Activated T-cell treated with anti-CD3 and anti-CD28 coated beads, Interleukin-2, amount 50 U/mL, for 48 hours (primary cell): ENCODE measurements around the gene ADAD2.
"Not testable (repeated sequence)": the region's sequence is repeated elsewhere in the genome, so short reads cannot be mapped to it uniquely, and the experiment has no call there.

Source experiments
- DNase-seq, 2 experiments: peaks; one replicate each; pipeline ENCODE4 v3.0.0-alpha.2; 2020

ADAD2 gene

GRCh38 chr16:84196727-84197394 lies 5.9 kb downstream of the ADAD2 start:
- no peak for DNase-seq

- no peak for DNase-seq
These were observed 6.6 kb downstream of the ADAD2 start for GRCh38 chr16:84197466-84198128.

DNA sequence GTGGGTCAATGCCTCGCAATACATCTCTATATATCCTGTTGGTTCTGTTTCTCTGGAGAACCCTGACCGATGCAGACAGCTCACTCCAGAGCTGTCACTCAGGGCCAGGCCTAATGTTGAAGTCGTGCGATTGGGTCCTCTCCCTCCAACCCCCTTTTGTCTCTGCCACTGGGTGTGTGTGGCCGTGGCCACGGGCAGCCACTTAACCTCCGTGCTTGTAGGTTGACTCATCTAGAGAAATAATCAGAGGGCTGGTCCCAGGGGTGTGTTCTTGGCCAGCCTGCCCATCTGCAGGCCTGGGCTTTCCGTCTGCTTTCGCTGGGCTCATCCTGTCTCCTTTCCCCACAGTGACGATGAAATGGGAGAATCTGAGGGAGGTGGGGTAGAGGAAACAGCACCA lies 7.4 kb downstream of the ADAD2 start:
- DNase-seq: no peak

DNA sequence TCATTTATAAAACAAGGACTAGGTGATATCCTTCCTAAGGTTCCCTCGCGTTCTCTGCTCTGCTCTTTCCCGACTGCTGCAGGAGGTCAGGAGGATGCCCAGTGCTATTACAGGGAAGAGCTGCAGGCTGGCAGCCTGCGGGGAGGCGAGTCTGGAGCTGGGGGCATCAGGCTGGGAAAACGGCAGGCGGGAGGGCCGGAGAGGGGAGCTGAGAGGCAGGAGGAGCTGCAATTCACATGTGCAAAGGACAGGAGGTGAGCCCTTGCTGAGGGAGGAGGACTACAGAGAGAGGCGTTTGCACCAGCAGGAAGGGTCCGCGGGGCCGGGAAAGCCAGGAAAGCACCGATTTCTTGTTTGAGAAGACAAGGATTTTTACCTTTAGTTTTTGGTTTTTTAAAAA lies 8.1 kb downstream of the ADAD2 start:
- DNase-seq: no peak

DNA sequence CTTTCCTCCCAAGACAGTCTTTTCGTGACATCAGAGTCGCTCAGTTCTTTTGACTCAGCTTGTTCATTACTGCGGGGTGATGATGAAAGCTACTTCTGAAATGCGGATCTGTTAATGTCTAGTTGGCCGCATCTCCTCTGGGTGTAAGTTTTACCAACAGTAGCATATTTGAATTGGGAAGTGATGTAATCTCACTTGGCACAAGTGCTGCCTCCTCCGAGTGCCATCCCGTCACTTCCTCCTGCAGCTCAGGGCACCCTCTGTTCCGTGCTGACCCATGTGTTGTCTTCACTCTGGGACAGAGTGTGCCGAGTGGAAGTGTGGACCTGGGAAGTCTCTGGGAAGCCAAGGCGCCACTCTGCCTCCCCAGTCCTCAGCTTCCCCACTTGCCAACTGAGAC lies 8.9 kb downstream of the ADAD2 start:
- no peak for DNase-seq

GRCh38 chr16:84204551-84204950 lies 13.6 kb downstream of the ADAD2 start:
- not testable (repeated sequence) for DNase-seq

GRCh38 chr16:84205123-84205522 lies 14.2 kb downstream of the ADAD2 start:
- not testable (repeated sequence) for DNase-seq

DNA sequence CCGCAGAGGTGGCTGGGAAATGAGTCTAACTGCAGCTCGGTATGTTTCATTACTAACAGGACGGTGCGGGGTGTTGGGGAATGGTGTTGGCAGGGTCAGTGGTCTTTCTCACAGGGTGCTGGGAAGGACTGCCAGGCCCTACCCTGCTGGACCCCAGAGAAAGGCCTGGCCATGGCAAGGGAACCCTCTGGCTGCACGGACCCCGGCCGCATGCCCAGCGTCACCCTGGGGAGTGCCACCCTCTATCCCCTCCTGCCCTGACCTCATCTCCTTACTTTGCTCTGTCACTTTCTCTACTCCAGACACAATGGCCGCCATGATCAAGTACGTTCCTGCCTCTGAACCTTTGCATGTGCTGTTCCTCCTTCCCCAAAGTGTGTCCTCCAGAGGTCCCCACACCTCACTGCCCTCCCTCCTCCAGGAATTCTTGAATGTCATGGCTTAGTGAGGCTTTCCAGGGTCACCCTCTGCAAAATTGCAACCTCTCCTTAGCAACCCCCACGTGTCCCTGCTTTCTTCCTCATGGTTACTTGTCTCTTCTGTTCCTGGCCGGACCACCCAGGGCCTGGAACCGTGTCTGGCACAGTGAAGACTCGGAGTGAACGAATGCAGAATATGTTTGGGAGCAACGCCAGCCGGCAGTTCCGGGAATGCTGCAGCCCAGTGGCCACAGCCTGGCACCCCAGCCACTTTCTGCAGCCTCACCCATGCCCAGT lies 15.2 kb downstream of the ADAD2 start:
- DNase-seq: no peak

- DNase-seq: no peak
These were observed 16.3 kb downstream of the ADAD2 start for GRCh38 chr16:84207251-84207650.

DNA sequence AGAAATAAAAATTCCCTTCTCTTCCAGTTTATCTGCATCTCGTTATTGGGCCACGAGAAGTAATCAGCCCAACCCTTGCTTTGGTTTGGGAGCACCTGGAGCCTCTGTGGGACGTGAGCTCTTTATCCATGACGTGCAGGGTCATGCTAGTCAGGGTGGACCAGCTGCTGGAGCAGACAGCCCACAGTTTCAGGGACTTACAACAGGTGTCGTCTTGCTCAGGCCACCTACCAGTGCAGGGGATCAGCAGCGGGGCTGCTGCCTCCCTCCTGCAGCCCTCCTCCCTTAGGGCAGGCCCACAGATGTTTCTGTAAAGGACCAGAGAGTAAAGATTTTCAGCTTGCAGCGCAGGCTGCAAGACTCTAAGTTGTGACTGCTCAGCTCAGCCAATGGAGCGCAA lies 16.9 kb downstream of the ADAD2 start:
- no peak for DNase-seq

DNA sequence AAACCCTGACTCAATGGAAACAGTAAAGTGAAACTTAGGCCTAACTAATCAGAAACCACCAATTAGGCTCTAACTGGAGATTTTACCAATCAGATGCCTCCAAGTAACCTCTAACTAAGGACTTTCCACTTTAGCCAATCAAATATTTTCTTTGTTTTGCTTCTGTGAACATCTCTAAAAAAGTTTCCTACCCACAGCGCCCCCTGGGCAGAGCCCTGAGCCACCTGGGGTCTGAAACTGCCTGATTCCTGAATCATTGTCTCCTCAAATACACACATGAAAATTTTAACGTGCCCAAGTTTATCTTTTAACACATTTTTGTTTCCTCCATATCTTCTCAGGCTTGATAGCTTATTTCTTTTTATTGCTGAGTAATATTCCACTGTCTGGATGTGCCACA lies 19.0 kb downstream of the ADAD2 start:
- DNase-seq: no peak

DNA sequence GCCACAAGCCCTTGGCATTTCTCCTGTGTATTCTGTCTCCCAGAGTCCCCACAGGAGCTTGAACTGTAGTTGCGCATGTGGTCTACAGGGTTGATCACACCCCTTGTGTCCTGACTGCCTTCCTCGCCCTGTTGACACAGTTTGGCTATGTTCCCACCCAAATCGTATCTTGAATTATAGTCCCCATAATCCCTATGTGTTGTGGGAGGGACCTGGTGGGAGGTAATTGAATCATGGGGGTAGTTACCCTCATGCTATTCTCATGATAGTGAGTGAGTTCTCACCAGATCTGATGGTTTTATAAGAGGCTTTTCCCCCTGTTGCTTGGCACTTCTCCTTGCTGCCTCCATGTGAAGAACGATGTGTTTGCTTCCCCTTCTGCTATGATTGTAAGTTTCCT lies 21.2 kb downstream of the ADAD2 start:
- no peak for DNase-seq

DNA sequence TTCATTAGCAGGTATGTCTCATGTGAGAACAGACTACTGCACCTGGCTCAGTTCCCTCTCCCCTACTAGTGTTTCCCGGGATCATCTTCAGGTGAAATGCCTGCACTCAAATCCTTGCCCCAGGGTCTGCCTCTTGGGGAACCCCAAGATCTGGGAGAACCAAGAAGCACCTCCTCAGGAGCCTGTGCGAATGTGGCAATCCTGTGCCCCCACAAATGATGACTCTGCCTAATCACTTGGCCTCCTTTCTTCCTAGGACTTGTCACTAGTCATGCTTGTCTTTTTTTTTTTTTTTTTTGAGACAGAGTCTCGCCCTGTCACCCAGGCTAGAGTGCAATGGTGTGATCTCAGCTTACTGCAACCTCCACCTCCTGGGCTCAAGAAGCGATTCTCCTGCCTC lies 21.7 kb downstream of the ADAD2 start:
- DNase-seq: no peak

GRCh38 chr16:84214451-84215066 lies 23.6 kb downstream of the ADAD2 start:
- DNase-seq: no peak

DNA sequence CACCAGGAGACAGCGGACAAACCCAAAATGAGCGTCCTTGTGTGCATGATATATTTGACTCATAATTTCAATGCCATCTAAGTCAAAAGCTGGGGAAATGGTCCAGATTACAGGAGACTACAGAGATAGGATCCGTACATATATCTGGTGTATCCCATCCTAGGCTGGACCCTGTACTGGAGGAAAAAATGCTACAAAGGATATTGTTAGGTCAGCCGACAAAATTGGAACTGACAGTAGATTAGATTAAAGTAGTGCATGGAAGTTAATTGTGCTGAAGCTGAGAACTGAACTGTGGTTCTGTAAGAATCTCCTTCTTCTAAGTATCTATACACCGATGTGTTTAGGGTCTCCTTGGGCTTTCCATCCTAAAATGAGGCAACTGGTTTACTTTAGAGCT lies 24.6 kb downstream of the ADAD2 start:
- DNase-seq: no peak

DNA sequence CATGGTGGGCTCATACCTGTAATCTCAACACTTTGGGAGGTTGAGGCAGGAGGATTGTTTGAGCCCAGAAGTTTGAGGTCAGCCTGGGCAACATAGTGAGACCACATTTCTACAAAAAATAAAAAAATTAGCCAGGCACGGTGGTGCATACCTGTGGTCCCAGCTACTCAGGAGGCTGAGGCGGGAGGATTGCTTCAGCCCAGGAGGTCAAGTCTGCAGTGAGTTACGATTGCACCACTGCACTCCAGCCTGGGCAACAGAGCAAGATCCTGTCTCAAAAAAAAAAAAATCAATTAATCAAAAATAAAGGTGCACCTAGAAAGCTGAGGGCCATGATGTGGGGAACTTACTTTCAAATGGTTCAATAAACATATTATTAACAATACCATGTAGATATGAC lies 25.2 kb downstream of the ADAD2 start:
- not testable (repeated sequence) for DNase-seq

- no peak for DNase-seq
These were observed 27.3 kb downstream of the ADAD2 start for GRCh38 chr16:84218176-84218823.

- no peak for DNase-seq
These were observed 28.0 kb downstream of the ADAD2 start for GRCh38 chr16:84218956-84219355.

- DNase-seq: no peak
These were observed 29.9 kb downstream of the ADAD2 start for GRCh38 chr16:84220851-84221250.

DNA sequence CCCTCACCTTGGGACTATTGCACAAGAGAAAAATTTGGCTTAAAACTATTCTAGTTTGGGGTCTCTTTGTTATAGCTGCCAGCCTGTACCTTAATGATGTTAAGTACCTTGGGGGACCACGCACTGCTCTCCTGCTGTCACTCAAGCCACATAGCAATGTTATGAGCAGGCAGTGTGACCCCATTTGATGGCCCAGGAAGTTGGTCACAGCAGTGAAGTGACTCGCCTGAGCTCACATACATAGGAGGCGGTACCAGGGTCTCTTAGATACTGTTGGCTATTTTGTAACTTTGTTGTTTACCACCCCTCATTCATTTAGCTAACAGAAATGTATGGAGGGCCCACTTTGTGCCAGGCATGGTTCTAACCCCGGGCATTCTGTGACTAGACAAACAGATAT lies 32.5 kb downstream of the ADAD2 start:
- no peak for DNase-seq

GRCh38 chr16:84224554-84224953 lies 33.6 kb downstream of the ADAD2 start:
- DNase-seq: no peak

DNA sequence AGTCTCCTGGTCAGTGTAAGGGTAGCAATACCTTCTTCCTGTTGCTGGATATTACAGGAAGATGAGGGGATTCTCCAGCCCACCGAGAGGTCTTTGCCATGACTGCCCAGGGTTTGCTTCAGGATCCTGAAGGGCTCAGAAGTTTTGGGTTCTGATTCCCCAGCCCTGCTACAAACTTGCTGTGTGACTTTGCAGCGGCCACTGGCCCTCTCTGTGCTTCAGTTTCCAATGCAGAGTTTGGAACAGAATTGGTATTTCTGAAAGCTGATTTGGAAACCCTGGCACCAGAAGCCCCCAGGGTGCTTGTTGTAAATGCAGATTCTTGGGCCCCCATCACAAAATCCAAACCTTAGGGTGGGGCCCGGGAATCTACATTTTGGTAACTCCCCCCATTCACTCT lies 34.2 kb downstream of the ADAD2 start:
- DNase-seq: no peak

- DNase-seq: no peak
These were observed 34.6 kb downstream of the ADAD2 start for GRCh38 chr16:84225571-84225970.
